Measurements from ENCODE around the gene ANAPC1. TPM values are rescaled to one million over a fixed set of nuclear protein-coding genes. Genes with fewer than 3 reads are reported as not detected.
"Not testable (repeated sequence)": the region's sequence is repeated elsewhere in the genome, so short reads cannot be mapped to it uniquely, and the experiment has no call there.

The ANAPC1 gene
- total RNA-seq, 1 experiment from 2014 or later = 94.4 TPM

DNA sequence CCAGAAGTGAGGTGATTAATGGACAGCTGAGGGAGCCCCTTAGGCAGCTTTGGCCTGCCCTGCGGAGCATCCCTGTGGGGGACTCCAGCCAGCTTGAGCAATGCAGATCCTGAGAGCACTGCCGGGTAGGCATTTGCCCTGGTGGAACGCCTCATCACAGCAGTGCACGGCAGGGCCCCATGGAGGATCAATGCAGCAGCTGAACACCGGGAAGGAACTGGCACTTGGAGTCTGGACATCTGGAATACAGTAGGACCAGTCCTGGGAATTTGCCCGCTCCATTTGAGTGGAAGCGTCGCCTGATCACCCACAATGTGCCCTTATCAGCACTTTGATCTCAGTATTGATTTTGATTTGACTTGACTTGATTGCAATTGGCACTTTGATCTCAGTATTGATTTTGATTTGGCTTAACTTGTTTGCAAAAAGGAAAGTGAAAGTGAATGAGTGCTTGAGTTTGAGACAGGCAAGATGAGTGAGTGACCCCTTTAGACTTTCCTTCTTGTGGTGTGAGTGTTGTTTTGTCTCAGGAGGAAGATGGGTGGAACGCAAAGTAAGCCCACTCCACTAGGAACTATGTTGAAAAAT is 123.2 kb downstream of the ANAPC1 start:
- BruUV-seq (replicated peaks); H3K9me3 ChIP-seq (ENCODE audit: low read length); H3K4me2 ChIP-seq (ENCODE audit: low read length); H3K27me3 ChIP-seq (ENCODE audit: low read length); H2AFZ ChIP-seq (ENCODE audit: low read length); ATAC-seq; H3K27ac ChIP-seq (ENCODE audit: low read length); intact Hi-C loops (cut with micrococcal nuclease); H3K4me3 ChIP-seq (ENCODE audit: low read length); H3K36me3 ChIP-seq (ENCODE audit: low read depth, low read length); H3K79me2 ChIP-seq (ENCODE audit: low read length); DNase-seq; H3F3A ChIP-seq (ENCODE audit: low read length, unreplicated experiment); H3K4me1 ChIP-seq (ENCODE audit: insufficient read depth, low read length); H3K9me2 ChIP-seq (replicated peaks; ENCODE audit: low read length); H3K9ac ChIP-seq (ENCODE audit: low read length); POLR2A ChIA-PET (ENCODE audit: unreplicated experiment); H4K20me1 ChIP-seq (ENCODE audit: low read length); CTCF ChIA-PET: not testable (repeated sequence)

DNA sequence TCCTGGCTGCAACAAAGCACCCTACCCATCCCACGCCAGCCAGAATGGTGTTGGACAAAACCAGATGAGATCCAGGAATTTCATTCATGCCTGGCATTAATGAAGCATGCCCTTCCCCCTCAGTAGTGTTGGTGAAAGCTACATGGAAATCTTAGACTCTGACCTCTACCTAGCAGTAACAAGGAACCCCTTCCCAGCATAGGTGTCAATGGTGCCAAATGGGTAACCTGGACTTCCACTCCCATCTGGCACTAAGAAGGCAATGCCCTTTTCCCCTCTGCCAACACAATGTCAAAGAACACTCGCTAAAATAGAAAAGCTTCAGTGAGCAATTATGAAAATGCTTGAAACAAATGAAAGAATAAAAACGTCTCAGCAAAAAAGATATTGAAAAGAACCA is 131.5 kb downstream of the ANAPC1 start:
- intact Hi-C loops (cut with micrococcal nuclease); H3K4me1 ChIP-seq (ENCODE audit: insufficient read depth, low read length); H3K4me3 ChIP-seq (ENCODE audit: low read length); H3K27ac ChIP-seq (ENCODE audit: low read length); H4K20me1 ChIP-seq (ENCODE audit: low read length); CTCF ChIA-PET; H3K9me2 ChIP-seq (replicated peaks; ENCODE audit: low read length); H3K9ac ChIP-seq (ENCODE audit: low read length); ATAC-seq; H3K27me3 ChIP-seq (ENCODE audit: low read length); H3K79me2 ChIP-seq (ENCODE audit: low read length); BruUV-seq (replicated peaks); H3K36me3 ChIP-seq (ENCODE audit: low read depth, low read length); H3K9me3 ChIP-seq (ENCODE audit: low read length); H3K4me2 ChIP-seq (ENCODE audit: low read length); POLR2A ChIA-PET (ENCODE audit: unreplicated experiment); H2AFZ ChIP-seq (ENCODE audit: low read length); H3F3A ChIP-seq (ENCODE audit: low read length, unreplicated experiment); DNase-seq: not testable (repeated sequence)

DNA sequence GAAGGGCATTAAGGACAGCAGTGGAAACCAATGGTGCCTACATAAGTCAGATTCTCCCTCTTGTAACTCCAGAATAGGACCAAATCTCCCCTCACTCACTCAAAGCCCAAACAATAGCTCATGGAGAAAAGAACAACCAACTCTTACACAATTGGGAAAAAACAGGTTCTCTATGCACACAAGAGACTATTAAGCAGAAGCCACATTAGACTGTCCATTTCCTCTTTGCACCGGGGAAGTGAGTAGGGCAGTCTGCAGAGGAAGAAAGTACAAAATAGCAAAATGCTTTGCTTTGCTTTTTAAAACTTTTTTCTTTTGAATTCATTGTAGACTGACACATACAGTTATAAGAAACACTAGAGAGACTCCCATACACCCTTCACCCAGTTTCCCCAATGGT is 133.4 kb downstream of the ANAPC1 start:
- H3K27me3 ChIP-seq (ENCODE audit: low read length); CTCF ChIA-PET; BruUV-seq (replicated peaks); POLR2A ChIA-PET (ENCODE audit: unreplicated experiment); DNase-seq; H3K79me2 ChIP-seq (ENCODE audit: low read length); H3K27ac ChIP-seq (ENCODE audit: low read length); H3K9me3 ChIP-seq (ENCODE audit: low read length); H3K4me1 ChIP-seq (ENCODE audit: insufficient read depth, low read length); H3K4me3 ChIP-seq (ENCODE audit: low read length); H3K9ac ChIP-seq (ENCODE audit: low read length); H3K9me2 ChIP-seq (replicated peaks; ENCODE audit: low read length); H3K4me2 ChIP-seq (ENCODE audit: low read length); H3K36me3 ChIP-seq (ENCODE audit: low read depth, low read length); H2AFZ ChIP-seq (ENCODE audit: low read length); H4K20me1 ChIP-seq (ENCODE audit: low read length); ATAC-seq; intact Hi-C loops (cut with micrococcal nuclease); H3F3A ChIP-seq (ENCODE audit: low read length, unreplicated experiment): not testable (repeated sequence)

DNA sequence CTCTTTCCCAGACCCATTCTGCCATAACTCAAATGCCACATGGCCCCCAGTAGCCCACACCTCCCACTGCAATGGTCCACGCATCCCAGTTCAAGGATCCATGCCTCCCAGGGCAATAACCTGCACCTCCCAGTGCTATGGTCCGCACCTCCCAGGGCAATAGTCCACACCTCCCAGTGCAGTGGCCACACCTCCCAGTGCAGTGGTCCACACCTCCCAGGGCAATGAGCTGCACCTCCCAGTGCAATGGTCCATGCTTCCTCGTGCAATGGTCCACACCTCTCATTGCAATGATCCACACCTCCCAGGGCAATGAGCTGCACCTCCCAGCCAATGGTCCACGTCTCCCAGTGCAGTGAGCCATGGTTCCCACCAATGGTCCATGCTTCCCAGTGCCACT is 135.6 kb downstream of the ANAPC1 start:
- H2AFZ ChIP-seq (ENCODE audit: low read length); POLR2A ChIA-PET (ENCODE audit: unreplicated experiment); H3K4me2 ChIP-seq (ENCODE audit: low read length); CTCF ChIA-PET; H3F3A ChIP-seq (ENCODE audit: low read length, unreplicated experiment); H3K36me3 ChIP-seq (ENCODE audit: low read depth, low read length); H3K79me2 ChIP-seq (ENCODE audit: low read length); H3K9me2 ChIP-seq (replicated peaks; ENCODE audit: low read length); H3K9me3 ChIP-seq (ENCODE audit: low read length); intact Hi-C loops (cut with micrococcal nuclease); H3K27me3 ChIP-seq (ENCODE audit: low read length); H3K27ac ChIP-seq (ENCODE audit: low read length); H3K9ac ChIP-seq (ENCODE audit: low read length); H3K4me3 ChIP-seq (ENCODE audit: low read length); DNase-seq; ATAC-seq; BruUV-seq (replicated peaks); H4K20me1 ChIP-seq (ENCODE audit: low read length); H3K4me1 ChIP-seq (ENCODE audit: insufficient read depth, low read length): not testable (repeated sequence)
